ENCODE data around the gene C19orf25. TPM values are rescaled to one million over a fixed set of nuclear protein-coding genes. Genes with fewer than 3 reads are reported as not detected.

The C19orf25 gene
- total RNA-seq, 1 donor from 2014 or later = 29.7 TPM

DNA sequence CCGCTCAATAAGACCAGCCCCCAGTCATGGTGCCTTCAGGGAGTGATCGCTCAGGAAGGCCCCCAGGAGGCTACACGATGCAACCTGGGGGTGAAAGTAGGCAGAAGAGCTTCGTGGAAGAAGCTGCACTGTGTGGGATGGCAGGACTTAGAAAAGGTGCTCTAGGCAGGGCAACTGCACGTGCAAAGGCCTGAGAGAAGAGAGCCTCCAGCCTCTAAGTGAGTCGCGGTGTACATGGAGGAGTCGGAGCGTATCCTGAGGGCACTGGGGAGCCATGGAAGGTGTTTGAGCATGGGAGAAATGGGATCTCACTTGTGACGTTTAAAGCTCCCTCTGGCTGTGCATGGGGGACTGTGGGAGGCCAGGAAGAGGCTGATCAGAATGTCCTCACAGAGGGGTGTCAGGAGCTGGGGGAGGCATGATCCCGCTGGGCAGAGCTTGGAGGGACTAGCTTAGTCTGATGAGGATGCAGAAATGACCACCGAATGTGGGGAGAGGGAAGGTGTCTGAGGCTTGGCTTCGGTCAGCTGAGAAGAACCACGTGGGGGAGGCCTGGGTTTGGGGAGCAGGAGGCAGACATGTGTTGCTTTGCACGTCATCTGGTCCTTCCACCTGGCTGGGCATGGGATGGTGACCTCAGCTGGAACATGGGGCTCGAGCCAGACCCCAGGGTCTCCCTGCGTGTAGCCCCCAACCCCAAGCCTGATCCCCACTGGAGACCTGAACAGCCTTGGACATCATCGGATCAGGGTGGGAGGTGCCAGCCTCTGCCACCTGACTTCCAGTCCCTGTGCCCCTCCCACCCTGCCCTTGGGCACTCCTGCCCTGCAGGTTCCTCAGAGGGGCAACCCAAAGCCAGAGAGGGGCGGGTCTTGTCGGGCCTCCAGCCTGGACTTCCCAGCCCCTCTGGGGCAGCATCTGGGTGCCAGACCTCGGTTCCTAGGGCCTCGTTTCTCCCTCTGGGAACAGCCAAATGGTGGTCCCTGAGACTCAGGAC is 28.0 kb downstream of the C19orf25 start:
- TF ChIP-seq, protein P1, sequence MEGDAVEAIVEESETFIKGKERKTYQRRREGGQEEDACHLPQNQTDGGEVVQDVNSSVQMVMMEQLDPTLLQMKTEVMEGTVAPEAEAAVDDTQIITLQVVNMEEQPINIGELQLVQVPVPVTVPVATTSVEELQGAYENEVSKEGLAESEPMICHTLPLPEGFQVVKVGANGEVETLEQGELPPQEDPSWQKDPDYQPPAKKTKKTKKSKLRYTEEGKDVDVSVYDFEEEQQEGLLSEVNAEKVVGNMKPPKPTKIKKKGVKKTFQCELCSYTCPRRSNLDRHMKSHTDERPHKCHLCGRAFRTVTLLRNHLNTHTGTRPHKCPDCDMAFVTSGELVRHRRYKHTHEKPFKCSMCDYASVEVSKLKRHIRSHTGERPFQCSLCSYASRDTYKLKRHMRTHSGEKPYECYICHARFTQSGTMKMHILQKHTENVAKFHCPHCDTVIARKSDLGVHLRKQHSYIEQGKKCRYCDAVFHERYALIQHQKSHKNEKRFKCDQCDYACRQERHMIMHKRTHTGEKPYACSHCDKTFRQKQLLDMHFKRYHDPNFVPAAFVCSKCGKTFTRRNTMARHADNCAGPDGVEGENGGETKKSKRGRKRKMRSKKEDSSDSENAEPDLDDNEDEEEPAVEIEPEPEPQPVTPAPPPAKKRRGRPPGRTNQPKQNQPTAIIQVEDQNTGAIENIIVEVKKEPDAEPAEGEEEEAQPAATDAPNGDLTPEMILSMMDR (IDR thresholded peaks at IDR 0.05; ENCODE audit: unreplicated experiment) = no peak
- Mint-ChIP-seq H3K36me3 (ENCODE audit: low read depth, unreplicated experiment) (peaks cover 5% of the 10 kb centered on the region), H3K4me3 (ENCODE audit: unreplicated experiment) (no peak overlapping the region), H3K27me3 (ENCODE audit: unreplicated experiment) (peaks cover 29% of the 10 kb centered on the region), H3K9me3 (ENCODE audit: unreplicated experiment) (no peaks in the 10 kb centered on the region), H3K27ac (ENCODE audit: unreplicated experiment) (no peak overlapping the region), H3K4me1 (ENCODE audit: unreplicated experiment) (peaks cover 3% of the 10 kb centered on the region)
- DNase-seq (ENCODE audit: low spot score) = no peak

GRCh38 chr19:1449467-1450442 is 29.3 kb downstream of the C19orf25 start, which contains the start of gene APC2:
Gene APC2, plus strand, starts transcription at chr19:1450121. Its CDS starts 2,881 bp downstream, at chr19:1453002.
- H3K4me1 Mint-ChIP-seq (ENCODE audit: unreplicated experiment) = peaks cover 3% of the 10 kb centered on the region
- H3K9me3 Mint-ChIP-seq (ENCODE audit: unreplicated experiment) = no peaks in the 10 kb centered on the region
- TF ChIP-seq, protein P1 (IDR thresholded peaks at IDR 0.05; ENCODE audit: unreplicated experiment) = no peak
- DNase-seq (ENCODE audit: low spot score) = peak; percentile 54
- H3K36me3 Mint-ChIP-seq (ENCODE audit: low read depth, unreplicated experiment) = peaks cover 5% of the 10 kb centered on the region
- no peak within 1 kb of the TSS for H3K27ac Mint-ChIP-seq (ENCODE audit: unreplicated experiment)
- H3K4me3 Mint-ChIP-seq (ENCODE audit: unreplicated experiment) = no peak within 1 kb of the TSS
- H3K27me3 Mint-ChIP-seq (ENCODE audit: unreplicated experiment) = peaks cover 24% of the 10 kb centered on the region

DNA sequence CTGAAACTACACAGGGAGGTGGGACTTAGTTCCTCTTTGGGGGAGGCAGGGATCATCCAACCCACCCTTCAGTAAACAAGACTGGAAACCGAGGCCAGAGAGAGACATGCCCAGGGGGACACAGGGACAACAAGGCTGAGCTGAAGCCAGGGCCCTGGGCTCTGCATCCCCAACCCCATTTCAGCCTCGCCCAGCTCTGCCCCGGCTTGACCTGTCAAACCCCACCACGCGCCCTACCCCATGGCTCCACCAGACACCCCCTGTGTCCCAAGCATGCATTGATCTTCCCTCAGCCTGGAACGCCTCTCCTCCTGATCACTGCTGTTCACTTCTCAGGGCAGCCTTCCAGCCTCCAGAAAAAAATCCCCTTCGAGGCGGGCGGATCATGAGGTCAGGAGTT is 31.1 kb downstream of the C19orf25 start:
- Mint-ChIP-seq H3K27me3 (ENCODE audit: unreplicated experiment) (peaks cover 21% of the 10 kb centered on the region), H3K36me3 (ENCODE audit: low read depth, unreplicated experiment) (peaks cover 5% of the 10 kb centered on the region), H3K4me1 (ENCODE audit: unreplicated experiment) (peaks cover 7% of the 10 kb centered on the region), H3K27ac (ENCODE audit: unreplicated experiment) (no peak overlapping the region), H3K9me3 (ENCODE audit: unreplicated experiment) (no peaks in the 10 kb centered on the region), H3K4me3 (ENCODE audit: unreplicated experiment) (peak overlapping the region; percentile 63)
- TF ChIP-seq, protein P1 (IDR thresholded peaks at IDR 0.05; ENCODE audit: unreplicated experiment) = no peak
- no peak for DNase-seq (ENCODE audit: low spot score)

- peaks cover 23% of the 10 kb centered on the region for H3K27me3 Mint-ChIP-seq (ENCODE audit: unreplicated experiment)
- TF ChIP-seq, protein P1 (IDR thresholded peaks at IDR 0.05; ENCODE audit: unreplicated experiment) = no peak
- H3K36me3 Mint-ChIP-seq (ENCODE audit: low read depth, unreplicated experiment) = peaks cover 8% of the 10 kb centered on the region
- peak overlapping the region; percentile 63 for H3K27ac Mint-ChIP-seq (ENCODE audit: unreplicated experiment)
- peaks cover 7% of the 10 kb centered on the region for H3K4me1 Mint-ChIP-seq (ENCODE audit: unreplicated experiment)
- DNase-seq (ENCODE audit: low spot score) = no peak
- H3K9me3 Mint-ChIP-seq (ENCODE audit: unreplicated experiment) = no peaks in the 10 kb centered on the region
- peak overlapping the region; percentile 86 for H3K4me3 Mint-ChIP-seq (ENCODE audit: unreplicated experiment)
Measured at GRCh38 chr19:1447504-1447903, 31.5 kb downstream of the C19orf25 start.

Data from endothelial cell (in vitro differentiated cells).